ENCODE results near the gene DYRK2.

DYRK2 gene

DNA sequence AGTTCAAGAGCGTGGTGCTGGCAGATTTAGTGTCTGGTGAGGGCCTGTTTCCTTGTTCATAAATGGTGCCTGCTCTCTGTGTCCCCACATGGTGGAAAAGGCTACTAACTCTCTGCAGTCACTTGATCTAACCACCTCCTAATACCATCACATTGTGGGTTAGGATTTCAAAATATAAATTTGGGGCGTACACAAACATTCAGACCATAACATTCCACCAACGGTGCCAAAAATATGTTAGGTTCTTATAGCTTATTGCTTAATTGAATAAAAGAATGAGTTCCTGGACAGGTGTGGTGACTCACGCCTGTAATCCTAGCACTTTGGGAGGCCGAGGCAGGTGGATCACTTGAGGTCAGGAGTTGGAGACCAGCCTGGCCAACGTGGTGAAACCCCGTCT, 3.4 kb upstream of the DYRK2 start:
- TF ChIP-seq, protein P1, sequence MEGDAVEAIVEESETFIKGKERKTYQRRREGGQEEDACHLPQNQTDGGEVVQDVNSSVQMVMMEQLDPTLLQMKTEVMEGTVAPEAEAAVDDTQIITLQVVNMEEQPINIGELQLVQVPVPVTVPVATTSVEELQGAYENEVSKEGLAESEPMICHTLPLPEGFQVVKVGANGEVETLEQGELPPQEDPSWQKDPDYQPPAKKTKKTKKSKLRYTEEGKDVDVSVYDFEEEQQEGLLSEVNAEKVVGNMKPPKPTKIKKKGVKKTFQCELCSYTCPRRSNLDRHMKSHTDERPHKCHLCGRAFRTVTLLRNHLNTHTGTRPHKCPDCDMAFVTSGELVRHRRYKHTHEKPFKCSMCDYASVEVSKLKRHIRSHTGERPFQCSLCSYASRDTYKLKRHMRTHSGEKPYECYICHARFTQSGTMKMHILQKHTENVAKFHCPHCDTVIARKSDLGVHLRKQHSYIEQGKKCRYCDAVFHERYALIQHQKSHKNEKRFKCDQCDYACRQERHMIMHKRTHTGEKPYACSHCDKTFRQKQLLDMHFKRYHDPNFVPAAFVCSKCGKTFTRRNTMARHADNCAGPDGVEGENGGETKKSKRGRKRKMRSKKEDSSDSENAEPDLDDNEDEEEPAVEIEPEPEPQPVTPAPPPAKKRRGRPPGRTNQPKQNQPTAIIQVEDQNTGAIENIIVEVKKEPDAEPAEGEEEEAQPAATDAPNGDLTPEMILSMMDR (IDR thresholded peaks at IDR 0.05; ENCODE audit: extremely low read depth, missing control alignments): no peak
- no peak for DNase-seq (ENCODE audit: low spot score)

DNA sequence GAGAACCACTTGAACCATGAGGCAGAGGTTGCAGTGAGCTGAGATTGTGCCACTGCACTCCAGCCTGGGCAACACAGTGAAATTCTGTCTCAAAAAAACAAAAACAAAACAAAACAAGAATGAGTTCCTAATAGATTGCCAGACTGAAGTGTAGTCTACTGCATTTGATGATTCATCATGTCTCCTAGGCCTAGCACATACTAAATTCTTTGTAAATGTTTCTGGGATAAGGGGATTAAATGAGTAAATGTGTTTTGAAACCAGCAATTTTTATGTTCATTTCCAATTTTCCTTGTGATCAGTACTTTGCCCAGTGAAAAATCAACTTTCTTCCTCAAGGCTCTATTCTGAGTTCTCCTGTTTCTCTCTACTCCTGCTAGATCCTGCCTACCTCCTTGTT, 2.9 kb upstream of the DYRK2 start:
- no peak for DNase-seq (ENCODE audit: low spot score)
- TF ChIP-seq, protein P1 (IDR thresholded peaks at IDR 0.05; ENCODE audit: extremely low read depth, missing control alignments): no peak

DNA sequence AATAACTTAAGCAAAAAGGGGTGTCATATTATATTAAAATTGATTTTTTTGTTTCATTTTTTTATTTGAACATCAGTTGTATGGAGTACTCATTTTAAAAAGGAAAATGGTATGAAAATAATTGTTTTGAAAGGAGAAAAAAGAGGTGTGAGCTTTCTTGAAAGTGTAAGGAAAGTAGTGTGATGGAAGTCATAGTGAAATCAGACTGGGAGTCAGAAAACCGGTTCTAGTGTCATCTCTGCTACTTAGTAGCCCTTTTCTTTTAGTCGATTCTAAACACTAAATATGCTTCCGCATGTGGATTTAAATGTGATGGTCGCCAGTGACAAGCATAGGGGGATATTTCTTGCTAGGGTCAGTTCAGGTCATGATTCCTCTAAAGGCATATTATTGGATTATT, 1.8 kb upstream of the DYRK2 start:
- no peak for DNase-seq (ENCODE audit: low spot score)
- TF ChIP-seq, protein P1 (IDR thresholded peaks at IDR 0.05; ENCODE audit: extremely low read depth, missing control alignments): no peak

DNA sequence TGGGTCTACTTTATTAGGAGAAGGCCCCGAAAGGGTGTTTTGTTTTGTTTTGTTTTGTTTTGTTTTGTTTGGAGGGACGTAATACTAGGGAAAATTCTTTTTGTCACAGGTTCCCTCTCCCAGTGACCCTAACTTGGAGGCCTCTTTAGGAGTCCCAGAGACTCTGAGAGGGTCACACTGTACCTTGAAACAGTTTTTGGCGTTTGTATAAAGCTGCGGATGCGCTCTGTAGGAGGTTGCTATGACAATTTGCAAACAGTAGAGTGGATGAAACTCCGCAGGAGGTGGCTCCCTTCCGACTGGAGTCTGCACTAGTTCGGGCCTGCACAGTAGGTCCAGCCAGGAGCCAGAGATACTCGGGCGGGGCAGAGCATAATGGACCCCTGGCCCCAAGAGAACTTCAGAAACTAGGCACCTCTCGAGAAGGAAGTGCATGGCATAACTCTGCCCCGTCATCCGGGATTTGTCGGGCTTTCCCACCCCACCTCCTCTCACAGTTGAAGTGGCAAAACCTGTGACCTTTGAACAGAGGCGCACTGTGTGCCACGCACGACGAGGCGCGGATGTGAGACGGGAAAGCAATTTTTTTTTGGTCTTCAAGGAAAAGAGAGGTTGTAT, 1.3 kb upstream of the DYRK2 start:
- DNase-seq (ENCODE audit: low spot score): no peak

DNA sequence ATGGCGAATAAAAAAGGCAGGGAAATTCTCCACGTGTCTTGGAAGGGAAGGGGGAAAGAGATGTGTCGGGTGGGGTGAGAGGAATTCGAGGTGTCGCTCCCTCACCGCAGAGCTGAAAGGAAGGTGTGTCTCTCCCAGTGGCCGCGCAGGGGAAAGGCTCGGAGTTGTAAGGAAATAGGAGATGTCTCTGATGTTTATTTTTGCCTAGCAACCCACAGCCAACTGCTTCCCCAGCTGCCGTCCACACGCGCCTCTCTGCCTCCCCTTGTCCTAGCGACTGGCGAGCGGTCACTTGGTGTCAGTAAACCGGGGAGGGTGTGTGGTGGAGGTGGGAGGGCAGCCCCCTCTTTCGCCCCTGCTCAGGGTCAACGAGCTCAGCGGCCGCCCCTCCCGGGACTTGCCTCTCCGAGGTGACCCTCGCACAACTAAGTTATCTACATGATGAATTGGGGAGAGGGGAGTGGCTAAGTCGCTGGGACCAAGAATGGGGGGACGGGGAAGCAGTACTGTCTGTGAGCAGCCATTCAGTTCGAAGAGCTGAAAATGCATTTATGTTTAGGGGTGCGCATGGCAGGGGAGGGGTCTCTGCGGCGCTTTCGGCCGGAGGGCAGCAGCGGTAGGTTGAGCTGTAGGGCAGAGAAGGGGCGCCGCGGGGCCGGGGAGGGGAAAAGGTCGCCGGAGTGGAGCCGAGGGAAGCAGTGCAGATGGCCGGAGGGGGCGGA, 585 bp upstream of the DYRK2 start:
- TF ChIP-seq, protein P1 (IDR thresholded peaks at IDR 0.05; ENCODE audit: extremely low read depth, missing control alignments): no peak
- peak; percentile 54 for DNase-seq (ENCODE audit: low spot score)

More for the DNA sequence above, 1.3 kb upstream of the DYRK2 start:
- TF ChIP-seq, protein P1 (IDR thresholded peaks at IDR 0.05; ENCODE audit: extremely low read depth, missing control alignments): no peak

DNA sequence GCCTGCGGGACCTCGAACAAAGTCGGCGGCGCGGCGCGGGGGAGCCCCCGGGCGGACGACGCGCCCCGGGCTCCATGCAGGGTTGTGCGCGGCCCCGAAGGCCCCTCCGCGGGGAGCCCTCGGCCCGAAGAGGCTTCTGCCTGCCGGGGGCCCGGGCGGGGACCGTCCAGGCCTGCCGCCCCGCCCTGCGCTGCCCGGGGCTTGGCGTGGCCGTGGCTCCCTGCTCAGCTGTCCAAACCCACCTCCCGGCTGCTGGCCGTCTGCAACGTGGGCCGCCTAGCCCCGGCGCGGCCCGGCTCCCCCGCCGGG, 670 bp downstream of the DYRK2 start:
- DNase-seq (ENCODE audit: low spot score): peak; percentile 71
- TF ChIP-seq, protein P1 (IDR thresholded peaks at IDR 0.05; ENCODE audit: extremely low read depth, missing control alignments): no peak

DNA sequence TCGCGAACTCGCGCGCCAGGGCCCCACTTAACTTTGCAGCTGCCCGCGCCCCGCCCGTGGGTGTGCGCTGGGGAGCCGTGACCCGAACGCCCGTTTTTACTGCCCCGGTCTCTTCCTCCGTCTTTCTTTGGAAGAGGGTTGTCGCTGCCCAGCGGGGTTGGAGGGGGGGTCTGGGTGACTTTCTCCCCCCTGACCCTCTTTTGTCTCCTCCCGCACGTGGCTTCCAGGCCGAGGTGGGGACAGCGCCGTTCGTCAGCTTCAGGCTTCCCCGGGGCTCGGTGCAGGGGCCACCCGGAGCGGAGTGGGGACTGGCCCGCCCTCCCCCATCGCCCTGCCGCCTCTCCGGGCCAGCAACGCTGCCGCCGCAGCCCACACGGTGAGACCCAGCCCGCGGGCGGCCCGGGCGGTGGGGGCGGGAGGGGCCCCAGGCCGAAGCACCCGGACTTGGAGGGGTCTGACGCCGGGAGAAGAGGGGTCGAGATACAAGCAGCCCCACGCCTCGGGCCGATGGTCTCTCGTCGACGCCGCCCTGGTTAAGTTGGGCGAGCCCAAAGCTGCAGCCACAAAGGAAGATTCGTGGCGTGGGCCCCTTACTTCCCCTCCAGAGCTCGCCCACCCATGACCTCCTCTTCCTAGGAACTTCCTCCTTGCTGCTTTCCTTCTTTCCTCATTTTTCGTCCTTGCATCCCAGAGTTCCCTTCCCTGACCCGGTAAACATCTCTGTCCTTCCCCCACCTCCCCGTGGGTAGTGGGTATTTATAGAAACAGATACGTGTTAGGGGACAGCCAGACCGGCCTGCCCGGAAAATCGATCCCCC, 1.2 kb downstream of the DYRK2 start:
- peak; percentile 66 for DNase-seq (ENCODE audit: low spot score)
- TF ChIP-seq, protein P1 (IDR thresholded peaks at IDR 0.05; ENCODE audit: extremely low read depth, missing control alignments): no peak

All from GM20000 (cell line).